Measurements from ENCODE around the gene STX16. TPM values are rescaled to one million over a fixed set of nuclear protein-coding genes. Genes with fewer than 3 reads are reported as not detected.

The STX16 gene
- total RNA-seq, 1 donor from 2014 or later = 57.0 TPM

DNA sequence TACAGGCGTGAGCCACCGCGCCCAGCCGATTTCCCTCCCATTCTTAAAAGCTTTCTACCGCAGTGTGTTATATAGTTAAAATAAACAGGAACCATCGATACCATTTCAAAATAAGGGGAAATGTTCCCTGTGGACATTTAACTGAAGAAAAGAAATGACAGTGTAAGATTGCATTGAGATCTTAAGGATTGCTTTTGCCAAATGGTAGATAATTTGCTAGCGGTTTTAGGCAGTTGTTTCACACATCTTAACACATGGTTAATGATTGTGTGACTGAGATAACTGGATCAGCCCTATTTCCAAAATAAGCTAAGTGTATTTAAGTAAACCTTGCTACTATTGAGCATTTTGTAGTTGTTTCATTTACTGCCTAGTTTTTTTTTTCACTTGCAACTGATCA is 15.6 kb downstream of the STX16 start:
- no peaks in the 10 kb centered on the region for H3K27me3 ChIP-seq
- TF ChIP-seq, protein P1, sequence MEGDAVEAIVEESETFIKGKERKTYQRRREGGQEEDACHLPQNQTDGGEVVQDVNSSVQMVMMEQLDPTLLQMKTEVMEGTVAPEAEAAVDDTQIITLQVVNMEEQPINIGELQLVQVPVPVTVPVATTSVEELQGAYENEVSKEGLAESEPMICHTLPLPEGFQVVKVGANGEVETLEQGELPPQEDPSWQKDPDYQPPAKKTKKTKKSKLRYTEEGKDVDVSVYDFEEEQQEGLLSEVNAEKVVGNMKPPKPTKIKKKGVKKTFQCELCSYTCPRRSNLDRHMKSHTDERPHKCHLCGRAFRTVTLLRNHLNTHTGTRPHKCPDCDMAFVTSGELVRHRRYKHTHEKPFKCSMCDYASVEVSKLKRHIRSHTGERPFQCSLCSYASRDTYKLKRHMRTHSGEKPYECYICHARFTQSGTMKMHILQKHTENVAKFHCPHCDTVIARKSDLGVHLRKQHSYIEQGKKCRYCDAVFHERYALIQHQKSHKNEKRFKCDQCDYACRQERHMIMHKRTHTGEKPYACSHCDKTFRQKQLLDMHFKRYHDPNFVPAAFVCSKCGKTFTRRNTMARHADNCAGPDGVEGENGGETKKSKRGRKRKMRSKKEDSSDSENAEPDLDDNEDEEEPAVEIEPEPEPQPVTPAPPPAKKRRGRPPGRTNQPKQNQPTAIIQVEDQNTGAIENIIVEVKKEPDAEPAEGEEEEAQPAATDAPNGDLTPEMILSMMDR (IDR thresholded peaks at IDR 0.05) = no peak
- H3K36me3 ChIP-seq = peaks cover 56% of the 10 kb centered on the region

GRCh38 chr20:58667975-58668374 is 16.9 kb downstream of the STX16 start:
- peak; percentile 69 for ATAC-seq
- intact Hi-C loops (cut with DNase I) = no loop called here
- H3K36me3 ChIP-seq = peaks cover 63% of the 10 kb centered on the region

More for the DNA sequence above, 15.6 kb downstream of the STX16 start:
- Histone ChIP-seq H3K9me3 (no peaks in the 10 kb centered on the region), H3K4me1 (peaks cover 6% of the 10 kb centered on the region), H3K27ac (no peak overlapping the region), H3K4me3 (no peak overlapping the region)
- ATAC-seq (no peak), DNase-seq (no peak)
- intact Hi-C loops (cut with DNase I) = no loop called here

DNA sequence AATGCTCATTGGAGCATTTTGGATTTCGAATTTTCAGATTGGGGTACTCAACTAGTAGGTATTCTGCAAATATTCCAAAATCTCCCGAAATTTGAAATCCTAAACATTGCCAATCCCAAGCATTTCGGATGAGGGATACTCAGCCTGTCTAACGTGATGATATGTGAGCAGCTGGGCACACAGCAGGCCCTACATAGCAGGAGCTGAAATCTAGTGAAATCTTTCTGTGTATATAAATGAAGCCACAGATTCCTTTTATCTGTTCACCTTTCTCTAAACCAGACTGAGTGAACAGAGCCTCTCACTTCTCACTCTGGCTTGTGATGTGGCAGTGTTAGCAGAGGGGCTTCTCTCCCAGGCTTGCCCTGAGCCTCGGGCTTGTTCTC is 17.8 kb downstream of the STX16 start:
- ATAC-seq (no peak), DNase-seq (no peak)
- H3K36me3 ChIP-seq = peaks cover 68% of the 10 kb centered on the region
- no peaks in the 10 kb centered on the region for H3K4me1 ChIP-seq
- no peak overlapping the region for H3K4me3 ChIP-seq
- no peak overlapping the region for H3K27ac ChIP-seq
- no peaks in the 10 kb centered on the region for H3K9me3 ChIP-seq
- TF ChIP-seq, protein P1 (IDR thresholded peaks at IDR 0.05) = no peak
- H3K27me3 ChIP-seq = no peaks in the 10 kb centered on the region
- intact Hi-C loops (cut with DNase I) = no loop called here

More at GRCh38 chr20:58667975-58668374, 16.9 kb downstream of the STX16 start:
- DNase-seq = no peak
- Histone ChIP-seq H3K4me3 (no peak overlapping the region), H3K27ac (no peak overlapping the region), H3K4me1 (no peaks in the 10 kb centered on the region), H3K27me3 (no peaks in the 10 kb centered on the region), H3K9me3 (no peaks in the 10 kb centered on the region)
- TF ChIP-seq, protein P1 (IDR thresholded peaks at IDR 0.05) = no peak

DNA sequence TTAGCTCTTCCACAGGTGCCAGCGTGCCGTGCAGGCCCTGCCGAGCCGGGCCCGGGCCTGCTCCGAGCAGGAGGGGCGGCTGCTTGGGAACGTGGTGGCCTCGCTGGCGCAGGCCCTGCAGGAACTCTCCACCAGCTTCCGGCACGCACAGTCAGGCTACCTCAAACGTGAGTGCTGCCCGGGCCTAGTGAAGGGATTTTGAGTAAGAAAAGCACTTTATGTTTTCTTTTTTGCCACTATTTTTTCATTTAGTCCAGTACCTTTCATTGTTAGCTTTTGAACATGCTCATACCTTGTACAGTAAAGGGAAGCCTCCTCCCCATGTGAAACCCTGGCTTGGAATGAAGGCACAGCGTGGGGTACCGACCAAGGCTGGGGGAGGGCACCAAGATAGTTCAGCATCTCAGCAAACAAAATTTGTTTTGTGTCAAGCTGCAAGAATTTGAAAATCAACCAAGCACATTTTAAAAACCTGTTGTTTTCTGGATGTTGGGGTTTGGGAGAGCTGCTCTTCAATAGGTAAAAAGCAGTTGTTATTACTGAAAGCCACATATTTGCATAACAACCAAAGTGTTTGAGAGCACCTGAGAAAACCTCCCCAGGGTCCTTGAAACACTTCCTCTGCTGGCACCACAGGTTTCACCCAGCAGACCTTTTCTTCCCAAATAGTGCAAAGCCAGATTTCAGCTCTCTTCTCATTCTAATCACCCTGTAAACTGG is 18.4 kb downstream of the STX16 start:
- Histone ChIP-seq H3K4me3 (no peak overlapping the region), H3K27me3 (no peaks in the 10 kb centered on the region), H3K27ac (no peak overlapping the region), H3K9me3 (no peaks in the 10 kb centered on the region), H3K4me1 (no peaks in the 10 kb centered on the region), H3K36me3 (peaks cover 68% of the 10 kb centered on the region)
- intact Hi-C loops (cut with DNase I) = no loop called here
- DNase-seq (peak; percentile 67), ATAC-seq (peak; percentile 72)
- TF ChIP-seq, protein P1 (IDR thresholded peaks at IDR 0.05) = no peak

- TF ChIP-seq, protein P1 (IDR thresholded peaks at IDR 0.05) = no peak
- peaks cover 71% of the 10 kb centered on the region for H3K36me3 ChIP-seq
- H3K4me1 ChIP-seq = no peaks in the 10 kb centered on the region
- H3K27me3 ChIP-seq = no peaks in the 10 kb centered on the region
- ATAC-seq (no peak), DNase-seq (no peak)
- H3K9me3 ChIP-seq = no peaks in the 10 kb centered on the region
- intact Hi-C loops (cut with DNase I) = no loop called here
- H3K4me3 ChIP-seq = no peak overlapping the region
- H3K27ac ChIP-seq = no peak overlapping the region
Measured at GRCh38 chr20:58670102-58670501, 19.0 kb downstream of the STX16 start.

All from upper lobe of right lung (tissue), 1 donor.